ENCODE measurements around the gene EEF1G. TPM values are rescaled to one million over a fixed set of nuclear protein-coding genes. Genes with fewer than 3 reads are reported as not detected.
A peak's percentile ranks its signal among the peaks of the same experiment; 100 is the strongest.

The EEF1G gene
- total and polyA plus RNA-seq, 9 of the 15 experiments (the other 6 are each of a cell fraction or from before 2014, with no cell fraction given): 985 to 2,349 (median 2,035) TPM

DNA sequence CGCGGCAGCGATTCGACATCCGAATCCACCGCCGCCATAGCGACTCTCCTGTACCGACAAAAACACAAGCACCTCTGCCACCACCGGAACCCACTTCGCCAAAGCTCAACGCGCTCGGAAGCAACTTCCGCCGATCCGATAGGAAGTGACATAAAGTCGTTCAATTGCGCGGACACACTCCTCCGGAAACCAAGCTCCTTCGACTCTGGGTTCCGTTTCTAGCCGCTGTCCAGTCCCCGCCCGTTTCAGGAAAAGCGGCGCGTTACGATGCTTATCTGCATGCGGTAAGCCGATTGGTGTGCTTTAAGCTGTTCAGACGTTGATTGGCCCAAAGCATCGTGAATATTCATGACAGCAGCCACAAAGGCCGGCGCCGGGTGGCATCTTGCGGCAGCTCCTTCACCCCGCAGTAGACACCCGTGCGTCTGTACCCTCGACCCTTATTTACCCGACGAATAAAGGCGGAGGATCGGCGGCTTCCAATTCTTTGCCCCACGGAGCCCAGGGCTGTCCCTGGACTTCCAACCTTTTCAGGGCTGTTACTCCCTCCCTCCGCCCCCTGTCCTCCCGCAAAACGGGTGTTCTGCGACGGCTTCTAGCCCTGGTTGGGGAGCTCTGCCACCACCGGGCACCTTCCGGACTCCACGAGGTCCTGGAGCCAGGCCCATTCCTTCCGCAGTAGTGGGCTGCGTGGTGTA is 17.9 kb upstream of the EEF1G start, which contains the start of gene TUT1 (continued):
- TF ChIP-seq, protein P1, sequence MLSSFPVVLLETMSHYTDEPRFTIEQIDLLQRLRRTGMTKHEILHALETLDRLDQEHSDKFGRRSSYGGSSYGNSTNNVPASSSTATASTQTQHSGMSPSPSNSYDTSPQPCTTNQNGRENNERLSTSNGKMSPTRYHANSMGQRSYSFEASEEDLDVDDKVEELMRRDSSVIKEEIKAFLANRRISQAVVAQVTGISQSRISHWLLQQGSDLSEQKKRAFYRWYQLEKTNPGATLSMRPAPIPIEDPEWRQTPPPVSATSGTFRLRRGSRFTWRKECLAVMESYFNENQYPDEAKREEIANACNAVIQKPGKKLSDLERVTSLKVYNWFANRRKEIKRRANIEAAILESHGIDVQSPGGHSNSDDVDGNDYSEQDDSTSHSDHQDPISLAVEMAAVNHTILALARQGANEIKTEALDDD (IDR thresholded peaks at IDR 0.05): no peak
- TF ChIP-seq KDM4B (IDR thresholded peaks at IDR 0.05; ENCODE audit: borderline replicate concordance in 2 of 2, low read depth in 1 of 2) (peak in 1 of 2 experiments; percentile 92; a peak in 2 of 4 replicates), ZNF282 (CRISPR knock-in tag; IDR thresholded peaks at IDR 0.05) (no peak), SETDB1 (IDR thresholded peaks at IDR 0.05; ENCODE audit: low read length) (peak; percentile 61), DMBX1 (CRISPR knock-in tag; IDR thresholded peaks at IDR 0.05; ENCODE audit: borderline replicate concordance) (no peak), EP300 (IDR thresholded peaks at IDR 0.05; ENCODE audit: low read length) (peak; percentile 79), TCFL5 (CRISPR knock-in tag; conservative IDR thresholded peaks at IDR 0.05) (no peak), TRIM24 (IDR thresholded peaks at IDR 0.05) (peak in 1 of 2 experiments; percentile 100; a peak in 2 of 4 replicates), ATF1 (CRISPR knock-in tag; IDR thresholded peaks at IDR 0.05) (0 out of 2 replicates have a peak, but pooled peaks have one; percentile 46), ATF1 (tag; IDR thresholded peaks at IDR 0.05) (peak; percentile 98), ZNF507 (tag; conservative IDR thresholded peaks at IDR 0.05) (no peak), CREBBP (IDR thresholded peaks at IDR 0.05; ENCODE audit: low read depth, low read length) (no peak), HDAC6 (IDR thresholded peaks at IDR 0.05; ENCODE audit: low read depth, low read length) (no peak), RBM22 (IDR thresholded peaks at IDR 0.05; ENCODE audit: low read depth, low read length, poor library complexity, severe bottlenecking) (no peak), TBL1XR1 (IDR thresholded peaks at IDR 0.05; ENCODE audit: low read length in 2 of 2) (peak; percentile 35 to 79; a peak in 2 of 4 replicates), RBM14 (IDR thresholded peaks at IDR 0.05; ENCODE audit: borderline replicate concordance, insufficient read depth, low read depth, low read length) (no peak), KLF16 (IDR thresholded peaks at IDR 0.05) (no peak), MCM2 (IDR thresholded peaks at IDR 0.05; ENCODE audit: low read depth) (no peak), PPARD (CRISPR knock-in tag; IDR thresholded peaks at IDR 0.05) (no peak), ZNF695 (CRISPR knock-in tag; IDR thresholded peaks at IDR 0.05) (no peak)
- TF ChIP-seq, protein P2, sequence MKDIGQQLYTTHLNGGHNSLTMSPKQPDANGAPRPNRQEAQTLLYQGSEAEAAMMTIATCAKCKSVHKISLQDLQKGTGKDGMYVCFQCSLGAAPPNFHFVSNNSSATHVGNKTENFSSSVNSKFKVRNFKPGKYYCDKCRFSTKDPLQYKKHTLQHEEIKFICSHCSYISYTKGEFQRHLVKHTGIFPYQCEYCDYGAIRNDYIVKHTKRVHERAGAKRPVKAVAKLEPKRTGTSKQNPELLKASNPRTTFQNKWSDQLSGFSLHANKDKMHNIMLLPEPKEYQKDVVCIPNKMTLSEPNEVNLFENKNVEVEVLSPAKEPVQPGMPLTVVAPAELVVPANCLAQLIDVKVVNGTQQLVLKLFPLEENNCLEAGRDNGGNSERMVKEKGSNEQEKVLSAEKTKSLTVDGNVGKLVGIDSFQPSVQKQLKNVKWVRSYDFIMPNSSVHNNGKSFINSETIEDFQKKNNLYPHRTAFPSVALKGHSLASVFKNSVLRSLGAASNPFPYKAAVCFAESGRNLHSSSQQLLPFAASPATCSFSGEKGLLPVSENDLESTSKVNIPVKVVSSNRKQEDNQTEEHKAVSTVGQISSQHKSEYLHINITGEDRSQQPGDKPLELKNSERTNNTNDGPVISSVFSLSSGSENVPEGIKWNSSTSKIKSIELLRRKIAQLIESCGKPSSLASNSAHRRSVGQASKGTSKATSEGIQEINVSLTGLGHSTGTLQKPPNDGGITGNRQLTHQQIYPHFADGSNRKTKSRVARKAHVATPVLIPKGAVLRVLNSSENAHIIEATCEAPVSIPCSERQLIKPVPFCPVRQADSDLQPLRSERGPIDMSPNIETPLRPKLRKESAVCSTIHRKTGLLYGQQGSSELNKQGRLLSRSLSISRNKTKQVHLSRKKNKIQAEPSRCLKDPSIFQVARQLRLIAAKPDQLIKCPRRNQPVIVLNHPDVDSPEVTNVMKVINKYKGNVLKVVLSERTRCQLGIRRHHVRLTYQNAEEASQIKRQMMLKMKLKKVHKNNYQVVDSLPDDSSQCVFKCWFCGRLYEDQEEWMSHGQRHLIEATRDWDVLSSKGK (CRISPR knock-in tag; IDR thresholded peaks at IDR 0.05): no peak
- TF ChIP-seq, protein P3, sequence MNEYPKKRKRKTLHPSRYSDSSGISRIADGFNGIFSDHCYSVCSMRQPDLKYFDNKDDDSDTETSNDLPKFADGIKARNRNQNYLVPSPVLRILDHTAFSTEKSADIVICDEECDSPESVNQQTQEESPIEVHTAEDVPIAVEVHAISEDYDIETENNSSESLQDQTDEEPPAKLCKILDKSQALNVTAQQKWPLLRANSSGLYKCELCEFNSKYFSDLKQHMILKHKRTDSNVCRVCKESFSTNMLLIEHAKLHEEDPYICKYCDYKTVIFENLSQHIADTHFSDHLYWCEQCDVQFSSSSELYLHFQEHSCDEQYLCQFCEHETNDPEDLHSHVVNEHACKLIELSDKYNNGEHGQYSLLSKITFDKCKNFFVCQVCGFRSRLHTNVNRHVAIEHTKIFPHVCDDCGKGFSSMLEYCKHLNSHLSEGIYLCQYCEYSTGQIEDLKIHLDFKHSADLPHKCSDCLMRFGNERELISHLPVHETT (CRISPR knock-in tag; conservative IDR thresholded peaks at IDR 0.05 in 1 of 2, IDR thresholded peaks at IDR 0.05 in 1 of 2): peak in 1 of 2 experiments; percentile 95; a peak in 2 of 4 replicates

Measured in K562 (cell line).